NCI-H146 treated with DMSO at 0.1 percent for 48 hours (cell line): ENCODE measurements around the gene E2F4.
A peak's percentile ranks its signal among the peaks of the same experiment; 100 is the strongest.

Source experiments
- DNase-seq: peaks from one replicate; lab custom pipeline; 2025; ENCODE audit not compliant: unreplicated experiment; lab: John Stamatoyannopoulos, UW

Gene E2F4

DNA sequence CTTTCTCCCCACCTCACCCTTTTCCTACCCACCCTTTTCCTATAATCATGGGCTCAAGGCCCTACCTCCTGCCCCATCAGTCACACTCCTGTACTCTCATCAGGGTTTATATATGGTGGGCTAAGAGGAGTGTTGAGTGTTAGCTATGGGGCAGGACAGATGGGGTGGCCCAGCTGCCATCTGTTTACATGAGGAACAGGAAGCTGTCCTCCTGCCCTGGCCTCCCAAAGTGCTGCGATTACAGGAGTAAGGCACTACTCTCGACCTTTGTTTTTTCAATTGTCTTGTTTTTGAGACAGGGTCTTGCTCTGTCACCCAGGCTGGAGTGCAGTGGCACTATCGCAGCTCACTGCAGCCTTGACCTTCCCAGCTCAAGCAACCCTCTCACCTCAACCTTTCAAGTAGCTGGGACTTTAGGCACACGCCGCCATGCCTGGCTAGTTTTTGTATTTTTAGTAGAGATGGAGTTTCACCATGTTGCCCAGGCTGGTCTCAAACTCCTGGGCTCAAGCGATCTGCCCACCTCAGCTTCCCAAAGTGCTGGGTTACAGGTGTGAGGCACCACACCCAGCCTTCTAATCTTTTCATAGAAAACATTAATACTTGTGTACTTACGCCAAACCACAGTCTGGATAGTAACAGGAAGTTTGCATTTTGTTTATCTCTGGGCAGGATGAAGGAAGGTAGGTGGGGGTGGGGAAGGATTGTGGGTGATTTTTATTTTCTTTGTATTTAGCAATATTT, 33.9 kb upstream of the E2F4 start:
- no peak for DNase-seq

- DNase-seq: no peak
Measured at GRCh38 chr16:67158637-67159600, 33.0 kb upstream of the E2F4 start.

- no peak for DNase-seq
Measured at GRCh38 chr16:67161595-67162058, 30.3 kb upstream of the E2F4 start.

DNA sequence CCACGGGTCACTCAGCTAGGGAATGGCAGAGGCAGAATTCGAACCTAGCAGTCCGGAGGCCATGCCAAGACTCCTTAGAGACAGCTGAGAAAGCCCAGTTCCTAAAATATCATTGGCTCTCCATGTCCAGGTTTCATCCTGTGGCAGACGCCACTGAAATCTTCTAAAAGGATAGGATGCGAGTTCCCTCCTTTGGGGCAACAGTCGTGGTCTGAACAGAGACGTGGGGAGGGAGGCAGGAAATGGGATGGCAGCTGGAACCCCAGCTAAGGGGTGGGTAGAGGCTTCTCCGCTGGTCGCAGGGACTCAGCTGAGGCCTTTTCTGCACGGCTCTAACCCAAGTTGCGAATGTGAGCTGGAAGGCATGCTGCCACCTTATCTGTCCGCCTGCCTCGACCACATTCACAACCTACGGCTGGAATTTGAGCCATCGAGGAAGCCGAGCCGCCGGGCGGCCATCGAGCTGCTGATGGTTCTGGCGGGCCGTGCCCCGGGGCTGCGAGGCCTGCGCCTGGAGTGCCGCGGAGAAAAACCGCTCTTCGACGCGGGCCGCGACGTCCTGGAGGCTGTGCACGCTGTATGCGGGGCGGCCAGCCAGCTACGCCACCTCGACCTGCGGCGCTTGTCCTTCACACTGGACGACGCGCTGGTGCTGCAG, 29.3 kb upstream of the E2F4 start:
- DNase-seq: no peak

DNA sequence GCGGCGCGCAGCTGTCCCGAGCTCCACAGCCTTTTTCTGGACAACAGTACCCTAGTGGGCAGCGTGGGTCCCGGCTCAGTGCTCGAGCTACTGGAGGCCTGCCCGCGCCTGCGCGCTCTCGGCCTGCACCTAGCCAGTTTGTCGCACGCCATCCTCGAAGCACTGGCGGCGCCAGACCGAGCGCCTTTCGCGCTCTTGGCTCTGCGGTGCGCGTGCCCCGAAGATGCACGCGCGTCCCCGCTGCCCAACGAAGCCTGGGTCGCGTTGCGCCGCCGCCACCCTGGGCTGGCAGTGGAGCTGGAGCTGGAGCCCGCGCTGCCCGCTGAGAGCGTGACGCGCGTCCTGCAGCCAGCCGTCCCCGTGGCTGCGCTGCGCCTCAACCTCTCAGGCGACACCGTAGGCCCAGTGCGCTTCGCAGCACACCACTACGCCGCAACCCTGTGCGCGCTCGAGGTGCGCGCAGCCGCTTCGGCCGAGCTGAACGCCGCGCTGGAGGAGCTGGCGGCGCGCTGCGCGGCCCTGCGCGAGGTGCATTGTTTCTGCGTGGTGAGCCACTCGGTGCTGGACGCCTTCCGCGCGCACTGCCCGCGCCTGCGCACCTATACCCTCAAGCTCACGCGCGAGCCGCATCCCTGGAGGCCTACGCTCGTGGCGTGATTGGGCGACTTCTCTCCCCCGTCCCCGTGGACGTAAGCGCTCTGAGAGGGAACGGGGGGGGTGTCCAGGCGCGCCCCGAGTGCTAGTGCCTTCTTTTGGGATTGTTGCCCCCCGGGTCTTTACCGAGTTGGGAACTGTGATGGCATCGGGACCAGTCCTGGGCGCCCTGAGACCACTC, 28.6 kb upstream of the E2F4 start:
- DNase-seq: peak; percentile 42

- DNase-seq: no peak
Measured at GRCh38 chr16:67163999-67164558, 27.9 kb upstream of the E2F4 start.

DNA sequence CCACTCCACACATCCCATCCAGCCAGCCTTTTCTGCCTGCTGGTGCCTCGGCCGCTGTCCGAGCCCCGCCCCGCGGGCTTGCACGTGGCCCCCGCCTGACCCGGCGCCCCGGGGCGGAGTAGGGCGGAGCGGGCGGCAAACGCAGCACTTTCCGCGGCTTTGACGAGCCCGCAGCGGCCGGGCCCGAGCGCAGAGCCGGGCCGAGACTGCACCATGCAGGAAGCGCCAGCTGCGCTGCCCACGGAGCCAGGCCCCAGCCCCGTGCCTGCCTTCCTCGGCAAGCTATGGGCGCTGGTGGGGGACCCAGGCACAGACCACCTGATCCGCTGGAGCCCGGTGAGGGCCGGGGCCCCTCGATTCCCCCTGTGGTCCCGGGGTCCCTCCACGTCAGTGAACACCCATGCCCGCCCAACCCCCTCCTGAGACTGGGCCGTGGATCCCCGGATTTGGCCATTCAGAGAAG, 27.3 kb upstream of the E2F4 start, which contains the start of gene HSF4:
Gene HSF4, plus strand, starts transcription at position 147 of the 463 bp plus-strand sequence. Its CDS starts 67 bp downstream, at position 214.
- DNase-seq: no peak

DNA sequence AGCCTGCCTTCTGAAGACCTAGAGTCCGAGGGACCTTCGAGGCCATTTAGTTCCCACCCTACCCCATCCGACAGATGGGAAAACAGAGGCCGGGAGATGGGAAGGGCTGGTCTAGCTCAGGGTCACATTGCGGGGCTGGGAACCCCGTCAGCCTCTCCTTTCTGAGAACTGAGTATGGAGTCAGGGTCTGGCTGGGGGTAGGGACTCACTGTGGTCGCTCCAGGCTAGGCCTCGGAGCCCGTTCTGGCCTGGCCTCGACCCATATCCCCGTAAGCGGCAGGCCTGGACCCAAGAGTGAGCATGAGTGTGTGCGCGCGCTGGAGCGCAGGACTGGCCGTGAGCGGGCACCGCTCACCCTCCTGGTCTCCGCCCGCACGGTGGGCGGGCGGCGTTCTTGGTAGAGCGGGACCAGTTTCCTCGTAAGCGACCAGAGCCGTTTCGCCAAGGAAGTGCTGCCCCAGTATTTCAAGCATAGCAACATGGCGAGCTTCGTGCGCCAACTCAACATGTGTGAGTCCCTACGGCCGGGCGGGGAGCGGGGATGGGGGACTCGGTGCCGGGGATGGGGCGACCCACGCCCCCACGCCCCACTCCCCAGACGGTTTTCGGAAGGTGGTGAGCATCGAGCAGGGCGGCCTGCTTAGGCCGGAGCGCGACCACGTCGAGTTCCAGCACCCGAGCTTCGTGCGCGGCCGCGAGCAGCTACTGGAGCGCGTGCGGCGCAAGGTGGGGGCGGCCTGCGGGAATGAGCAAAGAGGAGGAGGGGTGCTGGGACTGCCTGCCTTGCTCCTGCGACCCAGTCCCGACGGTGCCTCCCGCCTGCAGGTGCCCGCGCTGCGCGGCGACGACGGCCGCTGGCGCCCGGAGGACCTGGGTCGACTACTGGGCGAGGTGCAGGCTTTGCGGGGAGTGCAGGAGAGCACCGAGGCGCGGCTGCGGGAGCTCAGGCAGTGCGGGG, 26.6 kb upstream of the E2F4 start:
- no peak for DNase-seq

- DNase-seq: no peak
Measured at GRCh38 chr16:67166110-67166547, 25.8 kb upstream of the E2F4 start.

- no peak for DNase-seq
Measured at GRCh38 chr16:67166598-67167168, 25.3 kb upstream of the E2F4 start.

DNA sequence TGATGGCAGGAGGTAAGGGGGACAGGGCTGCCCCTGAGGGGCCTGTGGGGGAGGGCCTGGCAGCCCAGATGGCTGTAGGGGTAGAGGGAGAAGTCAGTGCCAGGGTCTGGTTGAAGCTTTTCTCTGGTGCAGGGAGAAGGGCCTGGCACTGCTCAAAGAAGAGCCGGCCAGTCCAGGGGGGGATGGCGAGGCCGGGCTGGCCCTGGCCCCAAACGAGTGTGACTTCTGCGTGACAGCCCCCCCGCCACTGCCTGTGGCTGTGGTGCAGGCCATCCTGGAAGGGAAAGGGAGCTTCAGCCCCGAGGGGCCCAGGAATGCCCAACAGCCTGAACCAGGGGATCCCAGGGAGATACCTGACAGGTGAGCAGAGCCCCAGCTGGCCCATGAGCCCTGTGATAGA, 24.4 kb upstream of the E2F4 start:
- no peak for DNase-seq

- DNase-seq: no peak
Measured at GRCh38 chr16:67169011-67169451, 22.9 kb upstream of the E2F4 start.

DNA sequence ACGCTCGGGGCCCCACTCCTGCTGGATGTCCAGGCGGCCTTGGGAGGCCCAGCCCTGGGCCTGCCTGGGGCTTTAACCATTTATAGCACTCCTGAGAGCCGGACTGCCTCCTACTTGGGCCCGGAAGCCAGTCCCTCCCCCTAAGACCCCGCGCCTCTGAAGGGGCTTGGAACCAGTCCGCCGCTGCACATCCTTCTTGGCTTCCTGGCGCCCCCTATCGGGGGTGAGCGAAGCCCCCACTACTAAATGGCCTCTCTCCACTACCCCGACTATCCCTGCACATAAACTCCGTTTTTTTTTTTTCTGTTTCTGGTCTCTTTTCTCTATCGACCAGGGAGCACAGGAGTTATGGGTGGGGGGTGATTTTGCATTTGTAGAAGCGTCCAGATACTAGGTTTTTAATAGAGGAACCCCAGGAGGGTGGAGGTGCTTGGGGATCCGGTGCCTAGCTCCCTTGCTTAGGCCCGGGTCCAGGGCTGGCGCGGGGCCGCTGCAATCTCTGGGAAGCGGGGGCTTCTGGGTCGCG, 22.2 kb upstream of the E2F4 start:
- no peak for DNase-seq

- peak; percentile 69 for DNase-seq
Measured at GRCh38 chr16:67170168-67170948, 21.6 kb upstream of the E2F4 start, which contains the start of gene NOL3. Gene NOL3 (plus strand): TSS chr16:67170538.

- DNase-seq: no peak
Measured at GRCh38 chr16:67170949-67171649, 20.9 kb upstream of the E2F4 start.

- no peak for DNase-seq
Measured at GRCh38 chr16:67173323-67173722, 18.6 kb upstream of the E2F4 start.
